ENCODE results near the gene RICTOR.
"Not testable (repeated sequence)": the region's sequence is repeated elsewhere in the genome, so short reads cannot be mapped to it uniquely, and the experiment has no call there.

DNA sequence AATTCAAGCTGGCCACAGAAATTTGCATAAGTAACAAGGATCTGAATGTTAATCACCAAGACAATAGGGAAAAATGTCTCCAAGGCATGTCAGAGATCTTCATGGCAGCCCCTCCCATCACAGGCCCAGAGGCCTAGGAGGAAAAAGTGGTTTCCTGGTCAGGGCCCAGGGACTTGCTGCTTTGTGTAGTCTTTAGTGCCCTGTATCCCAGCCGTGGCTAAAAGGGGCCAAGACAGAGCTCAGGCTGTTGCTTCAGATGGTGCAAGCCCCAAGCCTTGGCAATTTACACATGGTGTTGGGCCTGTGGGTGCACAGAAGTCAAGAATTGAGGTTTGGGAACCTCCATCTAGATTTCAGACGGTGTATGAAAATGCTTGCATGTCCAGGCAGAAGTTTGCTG lies 63.2 kb downstream of the RICTOR start:
- TF ChIP-seq, protein P1, sequence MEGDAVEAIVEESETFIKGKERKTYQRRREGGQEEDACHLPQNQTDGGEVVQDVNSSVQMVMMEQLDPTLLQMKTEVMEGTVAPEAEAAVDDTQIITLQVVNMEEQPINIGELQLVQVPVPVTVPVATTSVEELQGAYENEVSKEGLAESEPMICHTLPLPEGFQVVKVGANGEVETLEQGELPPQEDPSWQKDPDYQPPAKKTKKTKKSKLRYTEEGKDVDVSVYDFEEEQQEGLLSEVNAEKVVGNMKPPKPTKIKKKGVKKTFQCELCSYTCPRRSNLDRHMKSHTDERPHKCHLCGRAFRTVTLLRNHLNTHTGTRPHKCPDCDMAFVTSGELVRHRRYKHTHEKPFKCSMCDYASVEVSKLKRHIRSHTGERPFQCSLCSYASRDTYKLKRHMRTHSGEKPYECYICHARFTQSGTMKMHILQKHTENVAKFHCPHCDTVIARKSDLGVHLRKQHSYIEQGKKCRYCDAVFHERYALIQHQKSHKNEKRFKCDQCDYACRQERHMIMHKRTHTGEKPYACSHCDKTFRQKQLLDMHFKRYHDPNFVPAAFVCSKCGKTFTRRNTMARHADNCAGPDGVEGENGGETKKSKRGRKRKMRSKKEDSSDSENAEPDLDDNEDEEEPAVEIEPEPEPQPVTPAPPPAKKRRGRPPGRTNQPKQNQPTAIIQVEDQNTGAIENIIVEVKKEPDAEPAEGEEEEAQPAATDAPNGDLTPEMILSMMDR (IDR thresholded peaks at IDR 0.05): not testable (repeated sequence)
- not testable (repeated sequence) for TF ChIP-seq POLR2A (IDR thresholded peaks at IDR 0.05)
